Measurements from ENCODE around the gene OSBP. TPM values are rescaled to one million over a fixed set of nuclear protein-coding genes. Genes with fewer than 3 reads are reported as not detected.

The OSBP gene
- total and polyA plus RNA-seq, 3 experiments from 2014 or later = 32.3 to 38.4 (median 37.8) TPM

DNA sequence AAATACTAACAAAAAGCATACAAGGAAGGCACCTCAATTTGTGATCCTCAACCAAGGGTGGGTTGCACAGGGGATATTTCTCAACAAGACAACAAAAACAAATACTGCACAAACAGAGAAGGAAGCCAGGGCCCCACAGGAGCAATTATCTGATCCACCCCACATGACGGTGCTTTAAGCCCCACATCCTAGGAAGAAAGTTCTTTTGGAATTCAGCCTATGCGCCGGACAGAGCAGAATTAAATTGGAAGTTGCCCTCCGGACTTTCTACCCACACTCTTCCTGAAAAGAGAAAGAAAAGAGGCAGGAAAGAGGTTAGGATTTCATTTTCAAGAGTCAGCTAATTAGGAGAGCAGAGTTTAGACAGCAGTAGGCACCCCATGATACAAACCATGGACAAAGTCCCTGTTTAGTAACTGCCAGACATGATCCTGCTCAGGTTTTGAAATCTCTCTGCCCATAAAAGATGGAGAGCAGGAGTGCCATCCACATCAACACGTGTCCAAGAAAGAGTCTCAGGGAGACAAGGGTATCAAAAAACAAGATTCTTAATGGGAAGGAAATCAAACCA, 40.6 kb downstream of the OSBP start:
- Histone ChIP-seq H3K4me1 (ENCODE audit: insufficient read depth, low read length) (no peaks in the 10 kb centered on the region), H3K27ac (ENCODE audit: low read depth, low read length) (no peak overlapping the region), H3K9me3 (ENCODE audit: low read length) (no peaks in the 10 kb centered on the region), H3K4me3 (ENCODE audit: low read length) (no peak overlapping the region), H3K27me3 (ENCODE audit: insufficient read depth, low read length, poor library complexity, severe bottlenecking) (no peaks in the 10 kb centered on the region), H3K36me3 (ENCODE audit: insufficient read depth, low read length) (peaks cover 25% of the 10 kb centered on the region)
- Mint-ChIP-seq H3K27ac (peak overlapping the region in 4 of 8 donors; percentile 24 to 69 (median 44)), H3K36me3 (peaks cover 7 to 52% (median 21%) of the 10 kb centered on the region in 3 donors), H3K9me3 (no peaks in the 10 kb centered on the region), H3K4me3 (no peak overlapping the region), H3K4me1 (no peaks in the 10 kb centered on the region), H3K27me3 (no peaks in the 10 kb centered on the region)
- ChIA-PET POLR2A (no interaction called here), CTCF (no interaction called here)
- no peak for DNase-seq

DNA sequence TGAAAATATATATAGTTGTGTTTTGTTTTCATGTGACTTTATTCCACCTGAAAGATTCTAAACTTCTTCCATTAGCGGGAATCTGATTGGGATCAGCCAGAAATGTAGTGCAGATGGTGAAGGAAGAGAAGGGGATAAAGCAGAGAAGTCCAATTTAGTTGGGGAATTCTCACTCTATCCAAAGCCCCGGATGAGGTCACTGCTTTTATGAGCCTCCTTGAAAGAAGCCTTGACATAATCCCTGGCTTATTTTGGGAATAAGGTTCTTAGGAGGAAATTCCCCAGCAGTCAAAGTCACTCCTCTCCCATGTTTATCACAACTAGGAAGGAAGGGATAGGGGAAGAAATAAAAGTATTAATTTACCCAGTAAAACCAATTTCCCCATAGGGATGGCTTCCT, 41.1 kb downstream of the OSBP start:
- CTCF ChIA-PET = no interaction called here
- H3K4me3 Mint-ChIP-seq = no peak overlapping the region
- Histone ChIP-seq H3K9me3 (ENCODE audit: low read length) (no peaks in the 10 kb centered on the region), H3K27me3 (ENCODE audit: insufficient read depth, low read length, poor library complexity, severe bottlenecking) (no peaks in the 10 kb centered on the region), H3K36me3 (ENCODE audit: insufficient read depth, low read length) (peaks cover 24% of the 10 kb centered on the region), H3K4me1 (ENCODE audit: insufficient read depth, low read length) (no peaks in the 10 kb centered on the region), H3K4me3 (ENCODE audit: low read length) (no peak overlapping the region), H3K27ac (ENCODE audit: low read depth, low read length) (no peak overlapping the region)
- no peaks in the 10 kb centered on the region for H3K9me3 Mint-ChIP-seq
- H3K27me3 Mint-ChIP-seq = no peaks in the 10 kb centered on the region
- no peaks in the 10 kb centered on the region for H3K4me1 Mint-ChIP-seq
- H3K36me3 Mint-ChIP-seq = peaks cover 5 to 47% (median 19%) of the 10 kb centered on the region in 3 donors
- H3K27ac Mint-ChIP-seq = peak overlapping the region in 1 of 8 donors; percentile 24
- POLR2A ChIA-PET = no interaction called here
- no peak for DNase-seq

DNA sequence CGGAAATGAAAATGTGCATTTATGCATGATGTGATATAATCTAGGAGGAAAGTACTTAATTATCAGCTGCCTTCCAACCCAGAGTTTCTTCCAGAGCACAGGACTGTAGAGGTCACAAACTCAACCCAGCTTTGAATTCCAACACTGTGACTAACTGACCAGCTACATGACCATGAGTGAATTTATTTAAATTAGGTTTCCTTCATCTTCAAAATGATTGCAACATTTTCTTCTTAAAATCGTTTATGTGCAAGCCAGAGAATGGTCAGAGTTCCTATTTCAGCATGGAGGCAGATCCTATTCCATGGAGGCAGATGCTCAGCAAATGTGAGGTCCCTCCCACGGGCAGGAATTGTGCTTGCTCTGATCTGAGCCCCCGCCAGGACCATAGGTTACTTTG, 42.4 kb downstream of the OSBP start:
- POLR2A ChIA-PET = no interaction called here
- H3K36me3 ChIP-seq (ENCODE audit: insufficient read depth, low read length) = peaks cover 16% of the 10 kb centered on the region
- no peak overlapping the region for H3K4me3 Mint-ChIP-seq

DNA sequence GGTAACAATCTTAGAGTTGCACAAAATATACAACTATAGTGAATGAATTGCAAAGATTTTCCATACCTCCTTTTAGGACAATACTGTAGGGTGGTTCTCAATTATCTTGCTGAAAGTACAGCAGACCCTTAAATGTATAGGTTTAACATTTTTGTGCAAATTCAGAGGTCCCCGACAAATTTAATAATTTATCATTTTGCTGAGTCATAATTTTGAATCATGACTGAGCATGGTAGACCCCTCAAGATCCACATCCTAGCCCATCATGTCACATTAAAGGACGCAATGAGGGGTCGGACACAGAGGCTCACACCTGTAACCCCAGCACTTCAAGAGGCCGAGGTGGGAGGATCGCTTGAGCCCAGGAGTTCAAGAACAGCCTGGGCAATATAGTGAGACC, 43.5 kb downstream of the OSBP start:
- CTCF ChIA-PET = interaction anchor here (1.2 kb wide), 1 partner anchor 23 kb away, joined by 3 read pairs; no protein-coding TSS in a partner anchor
- H3K27me3 ChIP-seq (ENCODE audit: insufficient read depth, low read length, poor library complexity, severe bottlenecking) = no peaks in the 10 kb centered on the region
- Mint-ChIP-seq H3K27ac (no peak overlapping the region), H3K4me1 (no peaks in the 10 kb centered on the region), H3K36me3 (peaks cover 0 to 27% (median 9%) of the 10 kb centered on the region in 3 donors), H3K9me3 (no peaks in the 10 kb centered on the region), H3K4me3 (no peak overlapping the region), H3K27me3 (no peaks in the 10 kb centered on the region)
- peaks cover 11% of the 10 kb centered on the region for H3K36me3 ChIP-seq (ENCODE audit: insufficient read depth, low read length)
- H3K27ac ChIP-seq (ENCODE audit: low read depth, low read length) = no peak overlapping the region
- peaks cover under 1% of the 10 kb centered on the region for H3K4me1 ChIP-seq (ENCODE audit: insufficient read depth, low read length)
- POLR2A ChIA-PET = no interaction called here
- no peaks in the 10 kb centered on the region for H3K9me3 ChIP-seq (ENCODE audit: low read length)
- H3K4me3 ChIP-seq (ENCODE audit: low read length) = no peak overlapping the region
- DNase-seq = no peak

More for the DNA sequence above, 42.4 kb downstream of the OSBP start:
- peak overlapping the region in 2 of 8 donors; percentile 11 to 54 for H3K27ac Mint-ChIP-seq
- no peaks in the 10 kb centered on the region for H3K27me3 ChIP-seq (ENCODE audit: insufficient read depth, low read length, poor library complexity, severe bottlenecking)
- peaks cover 5 to 35% (median 15%) of the 10 kb centered on the region in 3 donors for H3K36me3 Mint-ChIP-seq
- CTCF ChIA-PET = interaction anchor here (1.2 kb wide), 1 partner anchor 24 kb away, joined by 3 read pairs; no protein-coding TSS in a partner anchor
- H3K4me1 Mint-ChIP-seq = no peaks in the 10 kb centered on the region
- H3K27me3 Mint-ChIP-seq = no peaks in the 10 kb centered on the region
- H3K4me3 ChIP-seq (ENCODE audit: low read length) = no peak overlapping the region
- DNase-seq = no peak
- H3K9me3 Mint-ChIP-seq = no peaks in the 10 kb centered on the region
- no peak overlapping the region for H3K27ac ChIP-seq (ENCODE audit: low read depth, low read length)
- no peaks in the 10 kb centered on the region for H3K4me1 ChIP-seq (ENCODE audit: insufficient read depth, low read length)
- H3K9me3 ChIP-seq (ENCODE audit: low read length) = no peaks in the 10 kb centered on the region

DNA sequence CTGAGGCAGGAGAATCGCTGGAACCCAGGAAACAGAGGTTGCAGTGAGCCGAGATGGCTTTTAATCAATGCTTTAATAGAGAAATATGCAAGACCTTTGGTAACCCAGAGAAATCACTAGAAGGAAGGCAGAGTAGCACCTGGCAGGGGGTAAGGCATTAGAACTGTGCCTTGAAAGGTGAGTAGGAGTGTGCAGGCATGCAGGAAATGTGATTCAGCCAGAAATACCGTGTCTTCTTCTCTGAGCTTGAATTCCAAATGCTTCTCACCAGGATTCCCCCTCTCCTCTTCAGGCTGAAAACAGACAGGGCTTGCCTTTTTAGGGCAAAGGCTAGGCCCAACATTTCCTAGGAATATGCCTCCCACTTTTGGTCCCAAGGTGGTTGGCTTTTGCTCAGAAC, 53.3 kb downstream of the OSBP start:
- Histone ChIP-seq H3K27ac (ENCODE audit: low read depth, low read length) (no peak overlapping the region), H3K4me3 (ENCODE audit: low read length) (no peak overlapping the region), H3K4me1 (ENCODE audit: insufficient read depth, low read length) (peaks cover 33% of the 10 kb centered on the region), H3K36me3 (ENCODE audit: insufficient read depth, low read length) (no peaks in the 10 kb centered on the region), H3K9me3 (ENCODE audit: low read length) (no peaks in the 10 kb centered on the region), H3K27me3 (ENCODE audit: insufficient read depth, low read length, poor library complexity, severe bottlenecking) (no peaks in the 10 kb centered on the region)
- Mint-ChIP-seq H3K4me1 (peaks cover 34 to 46% (median 44%) of the 10 kb centered on the region in 3 donors), H3K4me3 (peak overlapping the region in 4 of 7 donors; percentile 20 to 99 (median 64)), H3K27ac (peak overlapping the region in 3 of 8 donors; percentile 43 to 99 (median 85)), H3K9me3 (peaks cover 0 to 4% (median 2%) of the 10 kb centered on the region in 5 donors), H3K27me3 (peaks cover 0 to 9% of the 10 kb centered on the region in 2 donors), H3K36me3 (peaks cover 0 to 6% (median 2%) of the 10 kb centered on the region in 3 donors)
- ChIA-PET CTCF (interaction anchor here (1.8 to 5.2 kb wide), 4 partner anchors 12 to 118 kb away, joined by 5 to 20 read pairs (median 7); partner anchors contain the start of gene PATL1), POLR2A (interaction anchor here (0.6 to 0.7 kb wide), 2 partner anchors 11 to 107 kb away, joined by 3 to 6 read pairs; no protein-coding TSS in a partner anchor)
- DNase-seq = no peak

DNA sequence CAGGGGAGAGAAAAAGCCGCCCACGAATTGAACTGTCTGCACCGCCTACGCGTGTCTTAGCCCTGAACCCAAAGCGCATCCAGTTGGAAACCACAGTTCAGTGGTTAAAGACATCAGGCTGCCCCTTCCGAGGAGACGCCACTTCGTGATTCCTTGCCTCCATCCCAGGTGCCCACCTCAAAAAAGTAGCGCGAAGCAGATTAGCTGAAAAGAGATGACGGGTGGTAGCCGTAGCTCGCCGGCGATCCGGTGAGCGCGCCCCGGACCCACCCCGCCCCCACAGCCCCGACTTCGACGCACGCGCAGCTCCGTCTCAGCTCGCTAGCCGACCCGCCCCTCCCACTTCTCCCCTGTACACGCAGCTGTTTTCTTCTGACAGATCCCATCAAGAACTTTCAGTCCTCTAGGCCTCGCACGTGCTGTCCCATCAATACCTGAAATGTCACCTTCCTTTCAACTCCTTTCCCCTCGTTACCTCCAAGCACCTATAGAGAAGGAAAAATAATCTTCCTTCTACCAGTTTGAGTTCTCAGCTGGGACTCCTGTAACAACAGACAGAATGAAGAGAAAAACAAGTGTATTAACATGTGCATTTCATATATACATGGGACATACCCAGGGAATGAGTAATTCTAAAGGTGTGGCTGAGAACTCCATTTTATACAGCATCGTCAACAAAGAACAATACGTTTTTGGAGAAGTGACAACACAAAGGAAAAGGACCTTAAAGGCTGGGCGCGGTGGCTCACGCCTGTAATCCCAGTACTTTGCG, 54.7 kb downstream of the OSBP start:
- peak overlapping the region; percentile 92 to 99 (median 96) for H3K27ac Mint-ChIP-seq
- DNase-seq = peak; percentile 72 to 86 (median 74)
- peaks cover 0 to 4% (median 2%) of the 10 kb centered on the region in 5 donors for H3K9me3 Mint-ChIP-seq
- peaks cover 0 to 6% (median 2%) of the 10 kb centered on the region in 3 donors for H3K36me3 Mint-ChIP-seq
- H3K4me3 Mint-ChIP-seq = peak overlapping the region; percentile 92 to 99 (median 95)
- Histone ChIP-seq H3K9me3 (ENCODE audit: low read length) (no peaks in the 10 kb centered on the region), H3K27me3 (ENCODE audit: insufficient read depth, low read length, poor library complexity, severe bottlenecking) (no peaks in the 10 kb centered on the region), H3K27ac (ENCODE audit: low read depth, low read length) (peak overlapping the region; percentile 77), H3K36me3 (ENCODE audit: insufficient read depth, low read length) (no peaks in the 10 kb centered on the region), H3K4me1 (ENCODE audit: insufficient read depth, low read length) (peaks cover 39% of the 10 kb centered on the region), H3K4me3 (ENCODE audit: low read length) (peak overlapping the region; percentile 98)
- POLR2A ChIA-PET = interaction anchor here (1.8 to 2.1 kb wide), 3 partner anchors 11 to 108 kb away, joined by 6 to 35 read pairs (median 21); partner anchors contain the start of genes OSBP and PATL1
- peaks cover 42 to 52% (median 51%) of the 10 kb centered on the region in 3 donors for H3K4me1 Mint-ChIP-seq
- H3K27me3 Mint-ChIP-seq = peaks cover 0 to 13% of the 10 kb centered on the region in 2 donors
- CTCF ChIA-PET = interaction anchor here (1.0 to 5.2 kb wide), 7 partner anchors 11 to 403 kb away, joined by 3 to 20 read pairs (median 6); partner anchors contain the start of genes OSBP and PATL1

DNA sequence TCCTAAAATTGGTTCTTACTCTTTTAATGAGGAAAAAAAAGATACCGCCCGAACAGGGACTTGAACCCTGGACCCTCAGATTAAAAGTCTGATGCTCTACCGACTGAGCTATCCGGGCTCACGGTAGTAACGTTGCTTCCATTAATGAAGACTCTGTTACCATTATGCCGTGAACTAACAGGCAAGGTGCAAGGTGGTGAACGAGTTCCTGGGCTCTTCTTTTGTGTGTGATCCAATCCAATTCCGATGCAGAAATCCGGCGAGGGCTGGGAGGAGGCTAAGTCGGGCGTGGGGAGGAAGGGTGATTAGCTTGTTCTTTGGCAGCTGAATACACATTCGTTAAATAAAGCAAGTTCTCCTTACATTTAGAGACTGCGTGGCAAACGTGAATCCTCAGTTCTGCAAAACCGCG, 55.3 kb downstream of the OSBP start:
- Histone ChIP-seq H3K36me3 (ENCODE audit: insufficient read depth, low read length) (no peaks in the 10 kb centered on the region), H3K9me3 (ENCODE audit: low read length) (no peaks in the 10 kb centered on the region), H3K4me1 (ENCODE audit: insufficient read depth, low read length) (peaks cover 43% of the 10 kb centered on the region), H3K27ac (ENCODE audit: low read depth, low read length) (peak overlapping the region; percentile 77), H3K4me3 (ENCODE audit: low read length) (peak overlapping the region; percentile 98), H3K27me3 (ENCODE audit: insufficient read depth, low read length, poor library complexity, severe bottlenecking) (no peaks in the 10 kb centered on the region)
- peak; percentile 46 to 83 (median 75) for DNase-seq
- CTCF ChIA-PET = interaction anchor here (1.0 to 5.2 kb wide), 8 partner anchors 10 to 402 kb away, joined by 3 to 20 read pairs (median 7); partner anchors contain the start of genes OSBP and PATL1
- Mint-ChIP-seq H3K4me3 (peak overlapping the region; percentile 92 to 99 (median 95)), H3K4me1 (peaks cover 44 to 54% (median 54%) of the 10 kb centered on the region in 3 donors), H3K27me3 (peaks cover 0 to 15% of the 10 kb centered on the region in 2 donors), H3K36me3 (peaks cover 0 to 6% (median 2%) of the 10 kb centered on the region in 3 donors), H3K9me3 (peaks cover 0 to 4% (median 2%) of the 10 kb centered on the region in 5 donors), H3K27ac (peak overlapping the region; percentile 92 to 99 (median 96))
- POLR2A ChIA-PET = interaction anchor here (1.8 to 2.1 kb wide), 3 partner anchors 10 to 109 kb away, joined by 6 to 35 read pairs (median 21); partner anchors contain the start of genes OSBP and PATL1

All from CD8-positive, alpha-beta memory T cell (primary cell).